ENCODE results near the gene RSPO1.

Gene RSPO1

GRCh38 chr1:37656026-37656425, 21.3 kb upstream of the RSPO1 start:
- no peak for DNase-seq

GRCh38 chr1:37655274-37655673, 20.6 kb upstream of the RSPO1 start:
- no peak for DNase-seq

GRCh38 chr1:37653906-37654305, 19.2 kb upstream of the RSPO1 start:
- no peak for DNase-seq

GRCh38 chr1:37652976-37653375, 18.3 kb upstream of the RSPO1 start:
- no peak for DNase-seq

GRCh38 chr1:37651803-37652202, 17.1 kb upstream of the RSPO1 start:
- DNase-seq, result no peak

- no peak for DNase-seq
Measured at GRCh38 chr1:37650721-37651120, 16.0 kb upstream of the RSPO1 start.

GRCh38 chr1:37650173-37650572, 15.5 kb upstream of the RSPO1 start:
- DNase-seq, result no peak

- no peak for DNase-seq
Measured at GRCh38 chr1:37647281-37647680, 12.6 kb upstream of the RSPO1 start.

GRCh38 chr1:37641059-37641458, 6.4 kb upstream of the RSPO1 start:
- DNase-seq, result no peak

GRCh38 chr1:37636435-37636834, 1.7 kb upstream of the RSPO1 start:
- no peak for DNase-seq

GRCh38 chr1:37634992-37635902, 555 bp upstream of the RSPO1 start:
- DNase-seq, result no peak

- no peak for DNase-seq
Measured at GRCh38 chr1:37633938-37634243, 801 bp downstream of the RSPO1 start.

- no peak for DNase-seq
Measured at GRCh38 chr1:37633040-37633937, 1.4 kb downstream of the RSPO1 start.

GRCh38 chr1:37631036-37631435, 3.7 kb downstream of the RSPO1 start:
- DNase-seq, result no peak

- no peak for DNase-seq
Measured at GRCh38 chr1:37630426-37631028, 4.2 kb downstream of the RSPO1 start.

GRCh38 chr1:37629726-37630425, 4.8 kb downstream of the RSPO1 start:
- no peak for DNase-seq

- no peak for DNase-seq
Measured at GRCh38 chr1:37629008-37629407, 5.7 kb downstream of the RSPO1 start.

- DNase-seq, result no peak
Measured at GRCh38 chr1:37628026-37628556, 6.6 kb downstream of the RSPO1 start.

- DNase-seq, result no peak
Measured at GRCh38 chr1:37622131-37622530, 12.6 kb downstream of the RSPO1 start.

- DNase-seq, result no peak
Measured at GRCh38 chr1:37621326-37621870, 13.3 kb downstream of the RSPO1 start.

GRCh38 chr1:37620707-37621106, 14.0 kb downstream of the RSPO1 start:
- DNase-seq, result no peak

GRCh38 chr1:37616330-37616729, 18.4 kb downstream of the RSPO1 start:
- no peak for DNase-seq

Data from NCI-H187 treated with DMSO at 0.1 percent for 48 hours (cell line).